GM21381 (cell line): ENCODE data around the gene TCP1.
"Not testable (repeated sequence)": the region's sequence is repeated elsewhere in the genome, so short reads cannot be mapped to it uniquely, and the experiment has no call there.

ENCODE experiments used
- ATAC-seq: cut with Tn5 transposase; IDR thresholded peaks from one replicate; pipeline ENCODE4 v1.9.1; 2021; ENCODE audit warnings: mild to moderate bottlenecking, moderate library complexity; ENCODE audit not compliant: unreplicated experiment

Gene TCP1

GRCh38 chr6:159745081-159745480, 44.3 kb downstream of the TCP1 start:
- ATAC-seq = no peak

- ATAC-seq = no peak
These were observed 47.2 kb downstream of the TCP1 start for GRCh38 chr6:159742165-159742564.

- no peak for ATAC-seq
These were observed 50.1 kb downstream of the TCP1 start for GRCh38 chr6:159739341-159739740.

GRCh38 chr6:159736908-159737307, 52.5 kb downstream of the TCP1 start:
- ATAC-seq = no peak

- ATAC-seq = not testable (repeated sequence)
These were observed 56.0 kb downstream of the TCP1 start for GRCh38 chr6:159733395-159733794.

- not testable (repeated sequence) for ATAC-seq
These were observed 56.9 kb downstream of the TCP1 start for GRCh38 chr6:159732550-159732949.

- ATAC-seq = no peak
These were observed 59.1 kb downstream of the TCP1 start for GRCh38 chr6:159730332-159730676.

- ATAC-seq = no peak
These were observed 59.6 kb downstream of the TCP1 start for GRCh38 chr6:159729598-159730331.

- no peak for ATAC-seq
These were observed 60.9 kb downstream of the TCP1 start for GRCh38 chr6:159728531-159728964.
